SJCRH30 (cell line): ENCODE results near the gene INPP5A. TPM values are rescaled to one million over a fixed set of nuclear protein-coding genes. Genes with fewer than 3 reads are reported as not detected.
"Not testable (repeated sequence)": the region's sequence is repeated elsewhere in the genome, so short reads cannot be mapped to it uniquely, and the experiment has no call there.

ENCODE experiments used
- DNase-seq, 2 experiments: peaks; one replicate each; pipeline ENCODE4 v3.0.0-alpha.2; 2015 to 2020
- H3K27ac ChIP-seq: fragments of 250-450 bp; sonication (Bioruptor Pico); 2 replicates; pipeline ENCODE4 v1.5.1; 2020; ENCODE audit warnings: mild to moderate bottlenecking, moderate library complexity
- H3K27me3 ChIP-seq: fragments of 250-450 bp; sonication (Bioruptor Pico); 2 replicates; pipeline ENCODE4 v1.5.1; 2020; ENCODE audit warnings: mild to moderate bottlenecking, moderate library complexity
- H3K36me3 ChIP-seq: fragments of 250-450 bp; sonication (Bioruptor Pico); 2 replicates; pipeline ENCODE4 v1.5.1; 2020; ENCODE audit warnings: mild to moderate bottlenecking, moderate library complexity
- H3K4me1 ChIP-seq: fragments of 250-450 bp; sonication (Bioruptor Pico); 2 replicates; pipeline ENCODE4 v1.5.1; 2020; ENCODE audit warnings: mild to moderate bottlenecking, moderate library complexity
- H3K4me3 ChIP-seq: fragments of 250-450 bp; sonication (Bioruptor Pico); 2 replicates; pipeline ENCODE4 v1.5.1; 2020; ENCODE audit warnings: mild to moderate bottlenecking, moderate library complexity
- H3K9me3 ChIP-seq: fragments of 250-450 bp; sonication (Bioruptor Pico); replicated peaks from 2 replicates; pipeline ENCODE4 v1.5.1; 2020; ENCODE audit warnings: mild to moderate bottlenecking, moderate library complexity
- total RNA-seq: library from RNA; depleted of rRNA; stranded (reverse); fragments of >200 nt; shearing (Covaris generic); gene quantifications from 2 replicates; pipeline ENCODE4 v1.2.3, GENCODE V29; 2014

Gene INPP5A
- total RNA-seq, 1 experiment from 2014 or later = 22.4 TPM

DNA sequence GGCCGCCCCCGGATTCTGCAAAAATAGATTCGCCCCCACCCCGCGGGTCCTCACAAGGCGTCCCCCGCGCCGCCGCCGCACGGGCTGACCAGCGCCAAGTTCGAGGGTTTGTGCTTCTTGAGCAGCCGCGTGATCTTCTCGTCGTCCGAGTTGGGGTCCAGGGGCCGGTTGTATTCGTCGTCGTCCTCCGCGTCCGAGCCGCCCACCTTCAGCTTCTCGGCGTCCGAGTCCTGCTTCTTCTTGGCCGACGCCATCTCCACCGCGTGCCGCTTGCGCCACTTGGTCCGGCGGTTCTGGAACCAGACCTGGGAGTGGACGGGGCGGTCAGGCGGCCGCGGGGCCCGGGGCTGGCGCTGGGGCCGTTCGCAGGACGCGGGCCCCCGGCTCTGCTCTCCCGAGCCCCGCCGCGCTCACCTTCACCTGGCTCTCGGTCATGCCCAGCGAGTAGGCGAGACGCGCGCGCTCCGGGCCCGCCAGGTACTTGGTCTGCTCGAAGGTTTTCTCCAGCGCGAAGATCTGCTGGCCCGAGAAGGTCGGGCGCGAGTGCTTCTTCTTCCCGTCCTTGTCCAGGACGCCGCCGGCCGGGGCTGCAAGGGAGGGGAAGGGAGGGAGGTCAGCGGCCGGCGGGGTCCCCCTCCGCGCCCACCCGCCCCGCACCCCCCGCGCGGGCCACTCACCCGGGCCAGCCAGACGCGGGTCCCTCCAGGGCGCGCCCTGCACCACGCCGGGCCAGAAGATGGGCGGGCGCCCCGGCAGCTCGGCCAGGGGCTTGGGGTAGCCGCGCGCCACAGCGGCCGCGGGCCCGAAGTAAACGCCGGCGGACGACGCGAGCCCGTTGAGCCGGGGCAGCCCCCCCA lies 247.5 kb downstream of the INPP5A start:
- Histone ChIP-seq H3K27ac (no peak overlapping the region), H3K9me3 (no peaks in the 10 kb centered on the region), H3K4me1 (no peaks in the 10 kb centered on the region), H3K27me3 (no peaks in the 10 kb centered on the region), H3K4me3 (no peak overlapping the region), H3K36me3 (no peaks in the 10 kb centered on the region; the same call in 1 of the 2 replicates)
- no peak for DNase-seq

DNA sequence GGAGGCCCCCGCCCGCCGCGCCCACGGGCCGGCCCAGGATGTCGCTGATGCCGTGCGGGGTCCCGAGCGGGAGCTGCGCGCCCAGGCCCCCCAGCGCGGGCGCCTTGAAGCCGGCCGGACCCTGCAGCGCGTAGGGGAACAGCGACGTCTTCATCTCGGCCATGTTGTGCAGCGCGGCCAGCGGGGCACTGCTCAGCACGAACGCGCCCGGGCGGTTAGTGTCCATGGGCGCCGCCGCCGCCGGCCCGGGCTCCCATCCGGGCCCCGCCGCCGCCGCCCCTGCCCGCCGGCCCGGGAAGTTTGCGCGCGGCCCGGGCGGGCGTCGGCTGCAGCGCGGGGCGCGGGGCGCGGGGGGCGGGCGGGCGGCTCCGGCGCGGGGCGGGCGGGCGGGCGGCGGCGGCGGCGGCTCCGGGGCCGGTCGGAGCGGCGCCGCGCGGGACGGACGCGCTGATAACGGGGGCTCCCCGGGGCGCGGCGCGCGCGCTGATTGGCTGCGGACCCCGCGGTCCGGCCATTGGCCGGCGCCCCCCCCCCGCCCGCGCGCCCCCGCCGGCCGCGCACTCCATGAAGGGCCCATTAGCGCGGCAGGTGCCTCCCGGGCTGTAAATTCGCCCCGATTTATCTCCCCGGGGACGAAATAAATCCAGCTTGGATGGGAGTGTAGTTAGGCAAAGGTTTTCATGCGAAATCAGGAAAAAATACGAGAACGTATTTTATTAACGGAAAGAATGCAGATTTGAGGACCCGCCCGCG lies 248.3 kb downstream of the INPP5A start, which contains the start of gene NKX6-2:
Gene NKX6-2 (minus strand): TSS at position 425 of the 753 bp plus-strand sequence. CDS start 199 bp downstream, at position 226.
- no peak within 1 kb of the TSS for H3K27ac ChIP-seq
- DNase-seq = no peak
- no peaks in the 10 kb centered on the region for H3K4me1 ChIP-seq
- H3K36me3 ChIP-seq = no peaks in the 10 kb centered on the region; the same call in 1 of the 2 replicates
- H3K27me3 ChIP-seq = no peaks in the 10 kb centered on the region
- no peaks in the 10 kb centered on the region for H3K9me3 ChIP-seq
- H3K4me3 ChIP-seq = no peak within 1 kb of the TSS

- Histone ChIP-seq H3K4me1 (no peaks in the 10 kb centered on the region), H3K4me3 (no peak overlapping the region), H3K27me3 (no peaks in the 10 kb centered on the region), H3K27ac (no peak overlapping the region), H3K9me3 (no peaks in the 10 kb centered on the region), H3K36me3 (no peaks in the 10 kb centered on the region; the same call in 1 of the 2 replicates)
- DNase-seq = no peak
These were observed 248.9 kb downstream of the INPP5A start for GRCh38 chr10:132786476-132786883.

DNA sequence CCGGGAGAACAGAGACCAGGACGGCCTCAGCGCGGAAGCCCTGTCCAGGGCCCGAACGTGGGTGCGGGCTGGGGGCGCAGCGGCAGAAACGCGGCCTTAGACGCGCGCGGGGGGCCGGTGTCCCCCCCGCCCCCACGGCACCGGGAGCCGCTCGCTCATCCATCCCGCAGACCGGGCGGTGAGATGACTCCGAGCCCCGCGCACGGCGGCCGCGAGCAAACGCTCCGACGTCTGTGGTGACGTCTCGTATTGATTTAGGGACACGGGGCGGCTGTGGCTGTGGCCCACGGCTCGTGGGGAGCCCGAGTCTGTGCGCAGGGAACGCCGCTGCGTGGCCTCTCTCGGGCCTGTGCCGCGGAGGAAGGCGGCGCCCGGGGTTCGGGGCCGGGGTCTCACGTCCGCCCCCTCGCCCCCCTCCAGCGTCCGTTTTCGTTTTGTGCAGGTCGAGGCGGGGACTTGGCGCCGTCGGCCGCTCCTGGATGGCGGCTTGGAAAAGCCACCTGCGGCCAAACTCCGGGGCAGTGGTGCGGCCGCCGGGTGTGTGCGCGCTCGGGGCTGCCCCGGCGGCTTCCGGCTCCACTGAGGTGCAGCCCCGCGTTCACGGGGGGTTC lies 249.4 kb downstream of the INPP5A start:
- no peaks in the 10 kb centered on the region for H3K27me3 ChIP-seq
- no peak for DNase-seq
- no peaks in the 10 kb centered on the region for H3K4me1 ChIP-seq
- no peak overlapping the region for H3K27ac ChIP-seq
- no peaks in the 10 kb centered on the region; the same call in 1 of the 2 replicates for H3K36me3 ChIP-seq
- H3K4me3 ChIP-seq = no peak overlapping the region
- no peaks in the 10 kb centered on the region for H3K9me3 ChIP-seq

- H3K27ac ChIP-seq = no peak overlapping the region
- no peaks in the 10 kb centered on the region for H3K27me3 ChIP-seq
- no peaks in the 10 kb centered on the region; the same call in 1 of the 2 replicates for H3K36me3 ChIP-seq
- no peaks in the 10 kb centered on the region for H3K4me1 ChIP-seq
- no peak for DNase-seq
- H3K9me3 ChIP-seq = no peaks in the 10 kb centered on the region
- no peak overlapping the region for H3K4me3 ChIP-seq
These were observed 250.1 kb downstream of the INPP5A start for GRCh38 chr10:132787495-132788179.

GRCh38 chr10:132788180-132788830 lies 250.7 kb downstream of the INPP5A start:
- Histone ChIP-seq H3K27ac (no peak overlapping the region), H3K27me3 (no peaks in the 10 kb centered on the region)
- DNase-seq = no peak

DNA sequence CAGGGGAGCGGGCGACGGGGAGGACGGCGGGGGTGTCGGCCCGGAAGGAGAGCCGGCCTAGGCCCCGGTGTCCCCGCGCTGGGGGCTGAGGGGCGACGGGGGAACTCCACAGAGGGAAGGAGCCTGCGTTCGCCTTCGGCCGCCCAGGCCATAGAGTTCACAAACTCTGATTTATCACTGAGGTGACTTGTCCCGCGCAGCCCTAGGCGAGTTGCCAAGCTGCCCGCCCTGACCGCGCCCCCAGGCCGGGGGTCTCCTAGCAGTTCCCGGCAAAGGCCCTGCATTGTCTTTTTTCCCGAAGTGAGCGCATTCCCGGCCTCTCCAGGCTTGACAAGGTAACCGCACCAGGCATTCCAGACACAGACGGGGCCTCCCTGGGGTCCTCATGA lies 251.2 kb downstream of the INPP5A start:
- no peak for DNase-seq
- Histone ChIP-seq H3K4me1 (no peaks in the 10 kb centered on the region), H3K4me3 (no peak overlapping the region), H3K27ac (no peak overlapping the region), H3K9me3 (no peaks in the 10 kb centered on the region), H3K27me3 (no peaks in the 10 kb centered on the region), H3K36me3 (no peaks in the 10 kb centered on the region)

More at GRCh38 chr10:132788180-132788830, 250.7 kb downstream of the INPP5A start:
- Histone ChIP-seq H3K9me3 (no peaks in the 10 kb centered on the region), H3K36me3 (no peaks in the 10 kb centered on the region), H3K4me3 (no peak overlapping the region), H3K4me1 (no peaks in the 10 kb centered on the region)

DNA sequence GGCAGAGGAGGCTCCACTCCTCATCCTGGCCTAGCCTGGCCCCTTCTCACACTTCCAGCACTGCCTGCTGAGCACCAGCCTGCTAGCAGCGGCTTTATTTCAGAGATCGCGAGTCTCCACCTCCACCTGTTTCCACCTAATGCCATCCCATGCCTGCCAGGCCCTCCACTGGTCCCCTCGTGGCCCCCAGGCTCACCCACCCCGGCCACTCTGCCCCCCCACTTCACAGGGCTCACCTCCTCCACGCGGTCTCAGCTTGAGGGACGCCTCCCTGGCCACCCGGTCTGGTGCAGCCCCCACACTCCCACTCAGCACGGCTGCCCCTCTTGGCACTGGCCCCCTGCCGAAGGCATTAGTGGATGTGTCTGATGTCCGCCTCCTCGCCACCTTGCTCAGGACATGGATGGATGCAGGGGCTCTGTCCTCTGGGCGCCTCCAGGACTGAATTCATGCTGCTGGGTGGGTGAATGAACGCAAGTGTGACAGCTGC lies 252.1 kb downstream of the INPP5A start:
- DNase-seq = no peak
- Histone ChIP-seq H3K4me1 (no peaks in the 10 kb centered on the region), H3K36me3 (no peaks in the 10 kb centered on the region), H3K4me3 (no peak overlapping the region), H3K27me3 (no peaks in the 10 kb centered on the region), H3K27ac (no peak overlapping the region), H3K9me3 (no peaks in the 10 kb centered on the region)

DNA sequence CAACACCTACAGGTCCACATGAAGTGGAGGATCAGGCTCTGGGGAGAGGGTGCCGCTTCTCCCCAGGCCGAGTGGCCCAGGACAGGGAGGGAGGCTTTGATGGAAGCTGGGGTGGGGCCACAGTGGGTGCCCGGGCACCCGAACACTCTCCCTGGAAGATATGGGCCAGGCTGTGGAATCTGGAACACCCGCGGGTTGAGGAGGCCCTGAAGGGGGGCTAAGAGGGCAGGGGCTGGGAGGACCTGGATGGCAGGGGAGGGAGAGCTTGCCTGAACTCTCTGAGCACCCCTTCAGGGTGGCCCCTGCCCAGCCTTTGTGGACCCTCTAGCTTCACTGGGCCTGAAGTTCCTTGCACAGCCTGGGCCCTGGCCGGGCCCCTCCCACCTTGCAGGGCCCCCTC lies 252.9 kb downstream of the INPP5A start:
- H3K4me3 ChIP-seq = no peak overlapping the region
- DNase-seq = no peak
- H3K27ac ChIP-seq = no peak overlapping the region
- no peaks in the 10 kb centered on the region for H3K4me1 ChIP-seq
- H3K9me3 ChIP-seq = no peaks in the 10 kb centered on the region
- no peaks in the 10 kb centered on the region for H3K27me3 ChIP-seq
- no peaks in the 10 kb centered on the region for H3K36me3 ChIP-seq

GRCh38 chr10:132790934-132791829 lies 253.6 kb downstream of the INPP5A start:
- DNase-seq = no peak
- H3K4me3 ChIP-seq = no peak overlapping the region
- no peaks in the 10 kb centered on the region for H3K9me3 ChIP-seq
- no peak overlapping the region for H3K27ac ChIP-seq
- no peaks in the 10 kb centered on the region for H3K36me3 ChIP-seq
- no peaks in the 10 kb centered on the region for H3K4me1 ChIP-seq
- H3K27me3 ChIP-seq = no peaks in the 10 kb centered on the region

DNA sequence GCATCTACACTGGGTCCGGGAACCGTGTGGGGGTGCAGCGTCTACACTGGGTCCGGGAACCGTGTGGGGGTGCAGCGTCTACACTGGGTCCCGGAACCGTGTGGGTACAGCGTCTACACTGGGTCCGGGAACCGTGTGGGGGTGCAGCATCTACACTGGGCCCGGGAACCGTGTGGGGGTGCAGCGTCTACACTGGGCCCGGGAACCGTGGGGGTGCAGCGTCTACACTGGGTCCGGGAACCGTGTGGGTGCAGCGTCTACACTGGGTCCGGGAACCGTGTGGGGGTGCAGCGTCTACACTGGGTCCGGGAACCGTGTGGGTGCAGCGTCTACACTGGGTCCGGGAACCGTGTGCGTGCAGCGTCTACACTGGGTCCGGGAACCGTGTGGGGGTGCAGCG lies 254.5 kb downstream of the INPP5A start:
- H3K9me3 ChIP-seq, H3K4me1 ChIP-seq, H3K27ac ChIP-seq, H3K27me3 ChIP-seq, H3K4me3 ChIP-seq, H3K36me3 ChIP-seq, DNase-seq: not testable (repeated sequence)

DNA sequence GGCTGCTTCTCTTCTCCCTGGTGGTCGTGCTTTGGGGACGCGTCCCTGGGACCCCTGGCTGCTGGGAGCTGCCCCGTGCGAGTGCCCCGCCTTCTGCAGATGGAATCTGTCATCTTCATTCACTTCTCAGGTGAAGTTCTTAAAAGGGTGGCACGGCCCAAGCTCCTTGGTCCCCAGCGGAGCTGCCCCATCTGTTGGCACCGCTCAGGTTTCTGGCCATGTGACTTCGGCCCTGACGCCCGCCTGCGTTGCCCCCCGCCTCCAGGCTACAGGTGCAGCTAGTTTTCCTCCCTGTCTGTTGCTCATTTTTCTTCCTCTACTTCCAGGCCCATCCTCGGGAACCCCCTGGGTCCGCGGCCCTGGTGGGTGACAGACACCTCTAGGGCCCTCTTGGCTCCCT lies 255.2 kb downstream of the INPP5A start:
- DNase-seq = no peak
- no peaks in the 10 kb centered on the region for H3K36me3 ChIP-seq
- H3K9me3 ChIP-seq = no peaks in the 10 kb centered on the region
- H3K27me3 ChIP-seq = no peaks in the 10 kb centered on the region
- no peak overlapping the region for H3K4me3 ChIP-seq
- H3K4me1 ChIP-seq = no peaks in the 10 kb centered on the region
- H3K27ac ChIP-seq = no peak overlapping the region

DNA sequence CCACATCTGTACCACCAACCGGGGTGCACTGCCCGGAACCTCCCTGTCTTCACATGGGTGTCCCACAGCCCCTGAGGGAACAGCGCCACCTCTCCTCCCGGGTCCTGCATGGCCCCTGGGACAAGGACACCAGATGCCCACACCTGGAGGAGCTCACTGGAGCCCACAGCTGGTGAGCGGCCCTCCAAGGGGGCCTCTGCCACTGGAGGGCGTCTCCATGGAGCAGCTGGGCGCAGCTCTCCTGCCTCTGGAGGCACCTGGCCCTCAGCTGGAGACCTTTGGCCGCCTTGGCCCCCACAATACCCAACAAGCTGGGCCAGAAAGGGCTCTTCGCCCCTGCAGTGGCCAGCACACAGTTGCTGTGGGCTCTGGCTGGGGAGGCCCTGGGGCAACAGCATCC lies 255.6 kb downstream of the INPP5A start:
- Histone ChIP-seq H3K4me3 (no peak overlapping the region), H3K27ac (no peak overlapping the region), H3K27me3 (no peaks in the 10 kb centered on the region), H3K4me1 (no peaks in the 10 kb centered on the region), H3K9me3 (no peaks in the 10 kb centered on the region), H3K36me3 (no peaks in the 10 kb centered on the region)
- DNase-seq = no peak
